Mucosa of gallbladder (tissue), 1 donor: ENCODE results near the gene ST3GAL2. TPM values are rescaled to one million over a fixed set of nuclear protein-coding genes. Genes with fewer than 3 reads are reported as not detected.
A peak's percentile ranks its signal among the peaks of the same experiment; 100 is the strongest.
"Not testable (repeated sequence)": the region's sequence is repeated elsewhere in the genome, so short reads cannot be mapped to it uniquely, and the experiment has no call there.

ENCODE experiments used
- DNase-seq: peaks from one replicate; pipeline ENCODE4 v3.0.0-alpha.2; 2020; ENCODE audit warnings: low spot score
- total RNA-seq: library from RNA; stranded (reverse); gene quantifications from one replicate; pipeline ENCODE4 v1.2.1, GENCODE V29; 2021
- donor health status: DM: no; HTN: no; CAD: no.

ST3GAL2 gene
- total RNA-seq, 1 donor from 2014 or later: 22.9 TPM

GRCh38 chr16:70467608-70468007 is 28.7 kb upstream of the ST3GAL2 start:
- DNase-seq: no peak

- DNase-seq: no peak
Measured at GRCh38 chr16:70467113-70467512, 28.2 kb upstream of the ST3GAL2 start.

DNA sequence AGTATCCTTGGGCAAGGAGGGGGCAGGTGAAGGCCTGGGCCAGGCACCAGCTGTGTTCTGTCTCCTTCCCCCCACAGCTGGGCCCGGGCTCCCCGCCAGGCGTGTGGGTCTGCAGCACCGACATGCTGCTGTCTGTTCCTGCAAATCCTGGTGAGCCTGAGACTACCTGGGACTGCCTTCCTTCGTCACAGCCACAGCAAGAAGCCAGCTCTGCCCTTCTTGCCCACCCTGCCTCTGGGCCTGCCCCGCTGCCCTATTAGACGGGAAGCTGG is 27.8 kb upstream of the ST3GAL2 start:
- DNase-seq: no peak

DNA sequence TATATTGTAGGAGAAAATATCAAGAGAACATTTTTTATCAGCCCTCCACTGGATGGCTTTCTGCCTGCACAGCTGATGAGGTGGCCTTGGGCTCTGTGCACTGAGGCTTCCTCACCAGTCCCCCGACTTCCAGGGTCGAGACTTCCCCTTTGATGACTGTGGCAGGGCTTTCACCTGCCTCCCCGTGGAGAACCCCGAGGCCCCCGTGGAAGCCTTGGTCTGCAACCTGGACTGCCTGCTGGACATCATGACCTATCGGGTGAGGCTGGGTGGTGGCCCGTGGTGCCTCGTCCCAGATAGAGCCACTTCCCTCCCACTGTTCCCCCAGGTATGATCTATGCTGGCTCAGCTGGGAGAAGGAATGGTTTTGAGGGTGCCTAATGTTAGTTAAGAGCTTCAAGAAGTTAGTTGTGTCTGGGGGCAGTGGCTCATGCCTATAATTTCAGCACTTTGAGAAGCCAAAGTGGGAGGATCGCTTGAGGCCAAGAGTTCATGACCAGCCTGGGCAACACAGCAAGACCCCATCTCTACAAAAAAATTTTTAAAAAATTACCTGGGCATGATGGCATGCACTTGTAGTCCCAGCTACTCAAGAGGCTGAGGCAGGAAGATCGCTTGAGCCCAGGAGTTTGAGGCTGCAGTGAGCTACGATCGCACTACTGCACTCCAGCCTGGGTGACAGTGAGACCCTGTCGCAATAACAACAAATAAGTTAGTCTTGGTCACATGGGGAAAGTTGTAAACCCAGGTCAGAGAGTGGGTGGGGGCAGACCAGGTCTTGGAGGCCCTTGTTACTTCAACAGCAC is 27.3 kb upstream of the ST3GAL2 start:
- DNase-seq: no peak

GRCh38 chr16:70463235-70463634 is 24.3 kb upstream of the ST3GAL2 start:
- DNase-seq: no peak

- DNase-seq: no peak
Measured at GRCh38 chr16:70460737-70461261, 21.9 kb upstream of the ST3GAL2 start.

DNA sequence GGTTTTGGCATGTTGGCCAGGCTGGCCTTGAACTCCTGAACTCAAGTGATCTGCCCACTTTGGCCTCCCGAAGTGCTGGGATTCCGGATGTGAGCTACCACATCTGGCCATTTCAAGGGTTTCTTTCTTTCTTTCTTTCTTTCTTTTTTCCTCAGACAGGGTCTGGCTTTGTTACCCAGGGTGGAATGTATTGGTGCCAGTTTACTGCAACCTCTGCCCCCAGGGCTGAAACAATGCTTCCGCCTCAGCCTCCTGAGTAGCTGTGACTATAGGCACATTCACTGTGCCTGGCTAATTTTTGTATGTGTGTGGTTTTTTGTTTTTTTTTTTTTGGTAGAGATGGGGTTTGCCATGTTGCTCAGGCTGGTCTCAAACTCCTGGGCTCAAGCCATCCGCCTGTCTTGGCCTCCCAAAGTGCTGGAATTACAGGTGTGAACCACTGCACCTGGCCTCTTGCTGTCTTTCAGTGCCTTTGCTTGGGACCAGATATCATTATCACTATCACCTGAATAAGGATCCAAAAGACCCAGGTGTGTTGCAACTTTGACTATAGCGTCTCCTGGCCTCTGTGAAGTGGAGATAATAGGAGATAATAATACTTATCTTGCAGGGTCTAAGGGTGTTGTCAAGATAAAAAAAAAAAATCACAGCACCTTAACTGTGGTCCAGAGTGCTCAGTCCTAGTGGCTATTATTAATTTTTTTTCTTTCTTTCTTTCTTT is 18.7 kb upstream of the ST3GAL2 start:
- no peak for DNase-seq

DNA sequence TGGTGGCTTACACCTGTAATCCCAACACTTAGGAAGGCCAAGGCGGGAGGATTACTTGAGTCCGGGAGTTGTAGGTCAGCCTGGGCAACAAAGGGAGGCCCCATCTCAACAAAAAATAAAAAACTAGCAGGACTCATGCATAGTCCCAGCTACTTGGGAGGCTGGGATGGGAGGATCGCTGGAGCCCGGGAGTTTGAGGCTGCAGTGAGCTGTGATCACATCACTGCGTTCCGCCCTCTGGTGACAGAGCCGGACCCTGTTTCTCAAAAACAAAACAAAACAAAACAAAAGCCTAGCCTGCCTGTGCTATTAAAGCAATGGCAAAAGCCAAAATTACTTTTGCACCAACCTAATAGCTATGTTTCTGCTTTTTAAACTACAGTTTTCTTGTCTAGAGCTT is 17.0 kb upstream of the ST3GAL2 start:
- no peak for DNase-seq

DNA sequence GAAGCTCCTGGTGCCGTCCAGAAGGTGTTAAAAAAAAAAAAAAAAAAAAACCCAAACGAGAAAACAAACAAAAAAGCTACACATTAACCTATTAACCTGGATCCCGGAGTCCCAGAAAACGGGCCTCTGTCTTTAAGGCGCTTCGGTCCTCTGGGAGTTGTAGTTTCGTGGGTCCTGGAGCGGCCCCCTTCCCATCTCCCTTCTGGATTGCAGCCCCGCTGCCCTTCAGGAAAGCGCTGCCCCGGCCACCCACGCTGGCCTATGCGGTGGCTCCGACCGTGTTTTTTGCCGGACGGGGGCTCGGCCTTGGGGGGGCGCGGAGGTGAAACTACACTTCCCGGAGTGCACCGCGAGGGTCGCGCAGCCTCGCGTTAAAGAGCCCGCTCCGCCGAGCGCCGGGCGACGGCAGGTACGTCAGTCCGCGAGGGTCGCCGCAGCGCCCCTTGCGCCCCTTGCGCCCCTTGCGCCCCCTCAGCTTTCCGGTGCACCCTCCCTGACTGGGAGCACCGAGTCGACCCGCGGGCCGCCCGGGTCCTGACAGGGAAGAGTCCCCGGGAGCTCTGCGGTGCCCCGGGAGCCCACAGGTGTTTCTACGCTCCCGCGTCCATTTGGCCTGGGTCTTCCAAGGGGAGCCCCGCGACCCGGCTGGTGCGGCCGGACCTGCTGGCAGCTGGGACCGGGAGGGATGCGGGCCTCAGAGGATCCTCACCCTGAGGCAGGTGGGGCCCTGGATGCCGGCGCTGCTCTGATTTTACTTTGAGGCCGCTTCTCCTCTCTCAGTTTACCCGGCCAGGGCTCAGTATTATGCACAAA is 15.5 kb upstream of the ST3GAL2 start, which contains the start of gene FCSK:
Gene FCSK (plus strand): TSS at position 374 of the 813 bp plus-strand sequence. CDS start 8,596 bp downstream, outside the sequence.
- DNase-seq: peak; percentile 61

DNA sequence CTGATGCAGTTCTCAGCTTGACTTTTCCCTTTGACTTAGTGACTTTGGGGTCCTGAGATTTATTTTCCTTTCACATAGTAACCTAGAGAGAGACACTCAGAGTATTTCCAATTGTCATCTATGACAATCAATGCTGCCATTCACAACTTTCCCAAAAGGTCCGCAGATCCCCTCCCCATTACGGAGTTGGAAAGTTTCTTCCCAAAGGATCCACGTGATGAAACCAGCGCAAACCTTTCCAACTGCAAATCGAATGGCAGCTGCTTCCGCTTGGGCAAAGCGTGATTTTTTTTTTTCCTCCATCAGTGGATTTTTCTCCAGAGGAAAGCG is 15.0 kb upstream of the ST3GAL2 start:
- no peak for DNase-seq

- DNase-seq: no peak
Measured at GRCh38 chr16:70453117-70453891, 14.4 kb upstream of the ST3GAL2 start.

- DNase-seq: not testable (repeated sequence)
Measured at GRCh38 chr16:70451004-70451340, 12.1 kb upstream of the ST3GAL2 start.

DNA sequence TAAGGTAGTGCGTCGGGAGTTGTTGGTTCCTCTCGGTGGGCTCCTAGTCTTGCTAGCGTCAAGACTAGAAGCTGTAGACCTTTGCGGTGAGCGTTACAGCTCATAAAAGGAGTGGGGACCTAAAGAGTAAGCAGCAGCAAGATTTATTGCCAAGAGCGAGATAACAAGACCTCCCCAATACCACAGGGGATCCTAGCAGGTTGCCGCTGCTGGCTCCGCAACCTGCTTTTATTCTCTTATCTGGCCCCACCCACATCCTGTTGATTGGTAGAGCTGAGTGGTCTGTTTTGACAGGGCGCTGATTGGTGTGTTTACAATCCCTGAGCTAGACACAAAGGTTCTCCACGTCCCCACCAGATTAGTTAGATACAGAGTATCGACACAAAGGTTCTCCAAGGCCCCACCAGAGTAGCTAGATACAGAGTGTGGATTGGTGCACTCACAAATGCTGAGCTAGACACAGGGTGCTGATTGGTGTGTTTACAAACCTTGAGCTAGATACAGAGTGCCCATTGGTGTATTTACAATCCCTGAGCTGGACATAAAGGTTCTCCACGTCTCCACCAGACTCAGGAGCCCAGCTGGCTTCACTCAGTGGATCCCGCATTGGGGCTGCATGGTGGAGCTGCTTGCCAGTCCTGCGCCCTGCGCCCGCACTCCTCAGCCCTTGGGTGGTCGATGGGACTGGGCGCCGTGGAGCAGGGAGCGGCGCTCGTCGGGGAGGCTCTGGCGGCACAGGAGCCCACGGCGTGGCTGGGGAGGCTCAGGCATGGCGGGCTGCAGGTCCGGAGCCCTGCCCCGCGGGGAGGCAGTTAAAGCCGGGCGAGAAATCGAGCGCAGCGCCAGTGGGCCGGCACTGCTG is 11.5 kb upstream of the ST3GAL2 start:
- DNase-seq: not testable (repeated sequence)

- DNase-seq: no peak
Measured at GRCh38 chr16:70448075-70448474, 9.2 kb upstream of the ST3GAL2 start.

DNA sequence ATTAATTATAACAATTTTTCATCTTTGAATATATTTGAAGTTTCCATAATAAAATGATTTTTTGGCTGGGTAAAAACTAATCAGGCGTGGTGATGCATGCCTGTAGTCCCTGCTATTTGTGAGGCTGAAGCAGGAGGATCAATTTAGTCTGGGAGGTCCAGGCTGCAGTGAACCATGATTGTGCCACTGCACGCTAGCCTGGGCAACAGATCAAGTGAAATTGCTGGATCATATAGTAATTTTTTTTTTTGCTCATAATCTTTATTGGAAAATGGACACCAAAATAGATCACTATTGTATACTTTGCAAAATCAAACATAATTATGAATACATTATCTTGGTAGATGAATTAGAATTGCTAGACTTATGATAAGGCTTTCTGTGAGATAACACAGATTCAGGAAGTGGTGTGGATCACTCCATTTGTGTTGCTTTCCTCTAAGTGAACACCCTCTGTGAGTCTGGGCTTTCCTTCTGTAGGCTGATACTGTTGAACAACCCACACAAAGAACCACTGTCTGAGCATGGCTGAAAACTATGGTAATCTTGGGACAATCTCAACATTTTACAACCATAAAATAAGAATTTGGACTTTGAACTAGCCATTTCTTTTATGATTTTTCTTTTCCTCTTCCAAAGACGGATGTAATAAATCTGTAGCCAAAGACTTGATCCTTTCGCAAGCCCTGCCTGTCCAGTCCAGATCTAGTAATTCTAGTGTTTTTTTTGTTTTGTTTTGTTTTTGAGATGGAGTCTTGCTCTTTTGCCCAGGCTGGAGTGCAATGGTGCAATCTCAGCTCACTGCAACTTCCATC is 5.6 kb upstream of the ST3GAL2 start:
- DNase-seq: no peak

- DNase-seq: no peak
Measured at GRCh38 chr16:70442344-70442743, 3.4 kb upstream of the ST3GAL2 start.

DNA sequence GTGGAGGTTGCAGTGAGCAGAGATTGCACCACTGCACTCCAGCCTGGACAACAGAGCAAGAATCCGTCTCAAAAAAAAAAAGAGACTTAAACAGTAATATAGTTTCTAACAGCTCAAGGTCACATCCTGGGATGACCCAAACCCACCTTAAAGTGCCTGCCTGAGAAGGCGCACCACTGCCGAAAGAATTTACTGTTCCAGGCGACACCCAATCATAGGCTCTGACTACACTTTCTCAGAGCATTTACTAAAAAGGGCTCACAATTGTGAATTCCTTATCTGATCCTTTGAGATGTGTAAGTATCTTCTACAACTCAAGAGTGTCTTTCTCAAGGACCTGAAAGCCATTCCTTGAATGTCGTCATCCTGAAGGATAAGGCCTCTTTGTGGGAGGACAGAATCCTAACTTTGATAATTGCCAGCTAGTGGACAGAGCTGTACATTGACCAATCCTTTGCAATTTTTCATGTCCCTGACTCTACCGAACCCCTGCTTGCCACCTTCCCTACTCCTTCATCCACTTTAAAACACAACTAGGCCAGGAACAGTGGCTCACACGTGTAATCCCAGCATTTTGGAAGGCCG is 2.6 kb upstream of the ST3GAL2 start:
- no peak for DNase-seq

DNA sequence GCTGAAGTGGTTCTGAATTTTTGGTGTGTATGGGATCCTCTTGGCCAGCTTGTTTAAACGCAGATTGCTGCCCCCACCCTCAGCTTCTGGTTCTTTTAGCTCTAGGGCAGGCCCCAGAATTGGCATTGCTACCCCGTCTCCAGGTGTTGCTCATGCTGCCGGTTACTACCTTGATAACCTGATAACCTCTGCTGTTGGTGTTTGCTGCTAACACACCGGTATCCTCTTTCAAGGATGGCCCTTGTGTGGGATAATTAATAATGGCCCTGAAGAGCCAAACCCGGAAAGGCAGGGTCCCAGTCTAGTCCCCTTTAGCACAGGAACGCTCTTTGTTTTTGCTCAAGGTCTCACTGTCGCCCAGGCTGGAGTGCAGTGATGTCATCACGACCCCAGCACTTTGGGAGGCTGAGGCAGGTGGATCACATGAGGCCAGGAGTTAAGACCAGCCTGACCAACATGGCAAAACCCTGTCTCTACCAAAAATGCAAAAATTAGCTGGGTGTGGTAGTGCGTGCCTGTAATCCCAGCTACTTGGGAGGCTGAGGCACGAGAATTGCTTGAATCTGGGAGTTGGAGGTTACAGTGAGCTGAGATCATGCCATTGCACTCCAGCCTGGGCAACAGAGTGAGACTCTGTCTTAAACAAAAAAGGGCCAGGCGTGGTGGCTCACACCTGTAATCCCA is 1.3 kb upstream of the ST3GAL2 start:
- no peak for DNase-seq

GRCh38 chr16:70438585-70438968 is 323 bp downstream of the ST3GAL2 start:
- no peak for DNase-seq
